ENCODE measurements around the gene RFX1. TPM values are rescaled to one million over a fixed set of nuclear protein-coding genes. Genes with fewer than 3 reads are reported as not detected.
A peak's percentile ranks its signal among the peaks of the same experiment; 100 is the strongest.
"Not testable (repeated sequence)": the region's sequence is repeated elsewhere in the genome, so short reads cannot be mapped to it uniquely, and the experiment has no call there.

Gene RFX1
- total RNA-seq, 2 experiments from 2014 or later = 16.0 to 17.8 TPM

- ATAC-seq (peak; percentile 84), DNase-seq (peak; percentile 77)
- H3K9me3 Mint-ChIP-seq (ENCODE audit: low read depth); H3K27me3 Mint-ChIP-seq; H3K4me3 Mint-ChIP-seq: not testable (repeated sequence)
- peaks cover 26% of the 10 kb centered on the region for H3K36me3 Mint-ChIP-seq
- CTCF ChIA-PET = interaction anchor here (0.7 to 10.2 kb wide), 29 partner anchors 8 to 168 kb away, joined by 3 to 86 read pairs (median 3); partner anchors contain the start of genes IL27RA, MISP3 and RFX1
- H3K27ac Mint-ChIP-seq = peak overlapping the region; percentile 82
- H3K4me1 Mint-ChIP-seq = peaks cover 17% of the 10 kb centered on the region
Measured at GRCh38 chr19:14042659-14043608, 36.8 kb upstream of the RFX1 start.

DNA sequence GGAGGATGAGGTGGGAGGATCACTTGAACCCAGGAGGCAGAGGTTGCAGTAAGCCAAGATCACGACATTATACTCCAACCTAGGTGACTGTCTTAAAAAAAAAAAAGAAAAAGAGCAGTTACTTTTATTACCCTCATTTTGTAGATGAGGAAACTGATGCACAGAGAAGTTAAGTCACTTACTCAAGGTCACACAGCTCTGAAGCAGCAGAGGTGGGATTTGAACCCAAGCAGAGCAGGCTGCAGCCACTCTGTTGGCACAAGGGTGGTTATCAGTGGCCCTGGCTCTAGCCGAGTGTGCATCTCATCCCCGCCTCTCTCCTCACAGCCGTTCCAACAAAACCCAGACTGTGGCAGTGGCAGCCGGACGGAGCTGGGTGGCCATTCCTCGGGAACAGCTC lies 33.1 kb upstream of the RFX1 start:
- no peaks in the 10 kb centered on the region for H3K9me3 Mint-ChIP-seq (ENCODE audit: low read depth)
- CTCF ChIA-PET = interaction anchor here (1.7 kb wide), 1 partner anchor 20 kb away, joined by 4 read pairs; no protein-coding TSS in a partner anchor
- DNase-seq (no peak), ATAC-seq (no peak)
- no peak overlapping the region for H3K27ac Mint-ChIP-seq
- peaks cover 19% of the 10 kb centered on the region for H3K4me1 Mint-ChIP-seq
- no peaks in the 10 kb centered on the region for H3K27me3 Mint-ChIP-seq
- H3K36me3 Mint-ChIP-seq = peaks cover 25% of the 10 kb centered on the region
- no peak overlapping the region for H3K4me3 Mint-ChIP-seq

DNA sequence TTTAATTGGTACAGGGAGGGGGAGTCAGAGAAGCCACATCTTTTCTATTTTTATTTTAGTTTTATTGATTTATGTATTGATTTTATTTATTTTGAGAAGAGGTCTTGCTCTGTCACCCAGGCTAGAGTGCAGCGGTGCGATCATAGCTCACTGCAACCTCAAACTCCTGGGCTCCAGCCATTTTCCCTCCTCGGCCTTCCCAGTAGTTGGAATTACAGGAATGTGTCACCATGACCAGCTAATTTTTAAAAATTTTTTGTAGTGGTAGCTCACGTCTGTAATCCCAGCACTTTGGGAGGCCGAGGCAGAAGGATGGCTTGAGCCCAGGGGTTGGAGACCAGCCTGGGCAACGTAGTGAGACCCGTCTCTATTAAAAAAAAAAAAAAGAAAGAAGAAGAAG lies 29.6 kb upstream of the RFX1 start:
- H3K27ac Mint-ChIP-seq = no peak overlapping the region
- no peaks in the 10 kb centered on the region for H3K9me3 Mint-ChIP-seq (ENCODE audit: low read depth)
- peaks cover 20% of the 10 kb centered on the region for H3K36me3 Mint-ChIP-seq
- H3K4me1 Mint-ChIP-seq = peaks cover 16% of the 10 kb centered on the region
- DNase-seq = no peak
- CTCF ChIA-PET = interaction anchor here (1.0 to 2.7 kb wide), 2 partner anchors 12 to 154 kb away, joined by 4 to 11 read pairs; no protein-coding TSS in a partner anchor
- peaks cover 3% of the 10 kb centered on the region for H3K27me3 Mint-ChIP-seq
- ATAC-seq = no peak
- H3K4me3 Mint-ChIP-seq = no peak overlapping the region

DNA sequence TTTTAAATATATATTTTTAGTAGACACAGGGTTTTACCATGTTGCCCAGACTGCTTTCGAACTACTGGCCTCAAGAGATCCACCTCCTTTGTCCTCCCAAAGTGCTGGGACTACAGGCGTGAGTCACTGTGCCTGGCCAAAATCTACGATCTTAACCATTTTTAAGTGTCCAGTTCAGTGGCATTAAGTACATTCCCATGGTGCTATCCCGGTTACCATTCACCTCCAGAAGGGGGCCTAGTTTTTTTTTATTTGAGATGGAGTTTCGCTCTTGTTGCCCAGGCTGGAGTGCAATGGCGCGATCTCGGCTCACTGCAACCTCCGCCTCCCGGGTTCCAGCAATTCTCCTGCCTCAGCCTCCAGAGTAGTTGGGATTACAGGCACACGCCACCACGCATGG lies 29.0 kb upstream of the RFX1 start:
- not testable (repeated sequence) for ATAC-seq; H3K27me3 Mint-ChIP-seq; H3K9me3 Mint-ChIP-seq (ENCODE audit: low read depth); H3K27ac Mint-ChIP-seq; DNase-seq; H3K4me3 Mint-ChIP-seq
- CTCF ChIA-PET = interaction anchor here (2.7 kb wide), 1 partner anchor 154 kb away, joined by 11 read pairs; no protein-coding TSS in a partner anchor
- peaks cover 19% of the 10 kb centered on the region for H3K4me1 Mint-ChIP-seq
- H3K36me3 Mint-ChIP-seq = peaks cover 19% of the 10 kb centered on the region

GRCh38 chr19:14033946-14034345 lies 27.8 kb upstream of the RFX1 start:
- no peak for DNase-seq
- Mint-ChIP-seq H3K27ac (peak overlapping the region; percentile 64), H3K4me3 (peak overlapping the region; percentile 22)

GRCh38 chr19:14031719-14032480 lies 25.8 kb upstream of the RFX1 start, which contains the start of gene IL27RA:
Gene IL27RA (plus strand): TSS chr19:14031762. CDS start chr19:14031873, 111 bp downstream.
- H3K27ac Mint-ChIP-seq = peak within 1 kb of the TSS; percentile 90
- CTCF ChIA-PET = interaction anchor here (0.7 to 2.9 kb wide), 38 partner anchors 9 to 451 kb away, joined by 3 to 24 read pairs (median 4); partner anchors contain the start of genes ASF1B, BRME1, CC2D1A and DCAF15
- DNase-seq (peak; percentile 88), ATAC-seq (peak; percentile 85)
- H3K9me3 Mint-ChIP-seq (ENCODE audit: low read depth) = no peaks in the 10 kb centered on the region
- H3K4me3 Mint-ChIP-seq = peak within 1 kb of the TSS; percentile 90
- H3K36me3 Mint-ChIP-seq = peaks cover 9% of the 10 kb centered on the region
- H3K4me1 Mint-ChIP-seq = peaks cover 19% of the 10 kb centered on the region
- peaks cover 6% of the 10 kb centered on the region for H3K27me3 Mint-ChIP-seq

More at GRCh38 chr19:14033946-14034345, 27.8 kb upstream of the RFX1 start:
- CTCF ChIA-PET = interaction anchor here (0.7 to 2.7 kb wide), 5 partner anchors 9 to 152 kb away, joined by 3 to 11 read pairs (median 4); no protein-coding TSS in a partner anchor
- Mint-ChIP-seq H3K27me3 (peaks cover 3% of the 10 kb centered on the region), H3K4me1 (peaks cover 19% of the 10 kb centered on the region), H3K9me3 (ENCODE audit: low read depth) (no peaks in the 10 kb centered on the region), H3K36me3 (peaks cover 13% of the 10 kb centered on the region)
- ATAC-seq = no peak

GRCh38 chr19:14030997-14031718 lies 25.0 kb upstream of the RFX1 start:
- H3K27ac Mint-ChIP-seq = peak overlapping the region; percentile 90
- H3K27me3 Mint-ChIP-seq = peaks cover 6% of the 10 kb centered on the region
- DNase-seq (no peak), ATAC-seq (no peak)
- H3K9me3 Mint-ChIP-seq (ENCODE audit: low read depth) = no peaks in the 10 kb centered on the region
- H3K36me3 Mint-ChIP-seq = peaks cover 8% of the 10 kb centered on the region
- peaks cover 18% of the 10 kb centered on the region for H3K4me1 Mint-ChIP-seq
- CTCF ChIA-PET = interaction anchor here (0.7 to 2.9 kb wide), 40 partner anchors 9 to 169 kb away, joined by 3 to 24 read pairs (median 4); partner anchors contain the start of genes ASF1B, BRME1, CC2D1A and DCAF15
- H3K4me3 Mint-ChIP-seq = peak overlapping the region; percentile 90

DNA sequence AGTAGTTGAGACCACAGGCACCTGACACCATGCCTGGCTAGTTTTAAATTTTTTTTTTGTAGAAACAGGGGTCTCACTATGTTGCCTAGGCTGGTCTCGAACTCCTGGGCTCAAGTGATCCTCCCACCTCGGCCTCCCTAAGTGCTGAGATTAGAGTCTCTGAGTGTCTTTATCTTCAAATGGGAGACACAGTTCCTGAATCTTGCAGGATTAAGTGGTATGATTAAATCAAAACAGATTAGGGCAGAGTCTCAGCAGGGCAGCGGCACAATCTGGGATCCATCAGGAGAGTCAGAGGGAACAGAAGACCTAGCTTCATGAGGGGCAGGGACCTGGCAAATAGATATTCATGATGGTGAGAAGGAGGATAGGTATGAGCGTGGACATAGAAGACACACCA lies 22.8 kb upstream of the RFX1 start:
- CTCF ChIA-PET = interaction anchor here (0.6 to 2.3 kb wide), 4 partner anchors 10 to 142 kb away, joined by 3 to 8 read pairs (median 4); partner anchors contain the start of gene MISP3
- Mint-ChIP-seq H3K9me3 (ENCODE audit: low read depth) (no peaks in the 10 kb centered on the region), H3K4me1 (peaks cover 16% of the 10 kb centered on the region), H3K27me3 (peaks cover 6% of the 10 kb centered on the region), H3K4me3 (no peak overlapping the region), H3K36me3 (peaks cover 4% of the 10 kb centered on the region), H3K27ac (no peak overlapping the region)
- ATAC-seq = no peak
- no peak for DNase-seq

- Mint-ChIP-seq H3K27ac (no peak within 1 kb of the TSS), H3K27me3 (peaks cover 6% of the 10 kb centered on the region), H3K4me3 (no peak within 1 kb of the TSS), H3K36me3 (peaks cover 3% of the 10 kb centered on the region), H3K9me3 (ENCODE audit: low read depth) (no peaks in the 10 kb centered on the region), H3K4me1 (peaks cover 19% of the 10 kb centered on the region)
- CTCF ChIA-PET = interaction anchor here (0.8 to 1.7 kb wide), 3 partner anchors 9 to 141 kb away, joined by 3 to 4 read pairs (median 3); no protein-coding TSS in a partner anchor
- no peak for DNase-seq
- ATAC-seq = no peak
Measured at GRCh38 chr19:14027856-14028450, 21.8 kb upstream of the RFX1 start, which contains the start of gene RLN3. Gene RLN3 (plus strand): TSS chr19:14028148. CDS start chr19:14028205, 57 bp downstream.

- not testable (repeated sequence) for ATAC-seq; H3K27me3 Mint-ChIP-seq; H3K36me3 Mint-ChIP-seq; H3K4me3 Mint-ChIP-seq; H3K9me3 Mint-ChIP-seq (ENCODE audit: low read depth); DNase-seq; H3K27ac Mint-ChIP-seq
- CTCF ChIA-PET = interaction anchor here (1.2 to 1.7 kb wide), 2 partner anchors 16 to 124 kb away, joined by 3 read pairs; no protein-coding TSS in a partner anchor
- peaks cover 16% of the 10 kb centered on the region for H3K4me1 Mint-ChIP-seq
Measured at GRCh38 chr19:14026652-14027192, 20.6 kb upstream of the RFX1 start.

- no peak for ATAC-seq
- DNase-seq = no peak
- H3K27ac Mint-ChIP-seq = no peak overlapping the region
Measured at GRCh38 chr19:14023404-14024235, 17.5 kb upstream of the RFX1 start.

More at GRCh38 chr19:14023404-14024235, 17.5 kb upstream of the RFX1 start:
- H3K9me3 Mint-ChIP-seq (ENCODE audit: low read depth) = no peaks in the 10 kb centered on the region
- peaks cover 3% of the 10 kb centered on the region for H3K27me3 Mint-ChIP-seq
- H3K4me1 Mint-ChIP-seq = peaks cover 7% of the 10 kb centered on the region
- H3K4me3 Mint-ChIP-seq = no peak overlapping the region
- CTCF ChIA-PET = interaction anchor here (2.8 kb wide), 1 partner anchor 7 kb away, joined by 19 read pairs; the partner anchor contains the start of gene IL27RA
- H3K36me3 Mint-ChIP-seq = no peaks in the 10 kb centered on the region
